K562 (cell line): ENCODE data around the gene PPFIBP2.

Experiments used
- BACH1 ChIP-seq: fragments of 200-800 bp; sonication (Bioruptor generic); IDR thresholded peaks from 2 replicates; pipeline ENCODE4 v1.6.1; 2016; ENCODE audit warnings: missing genetic modification characterization, missing compliant biosample characterization
- DACH1 ChIP-seq: fragments of 450-650 bp; IDR thresholded peaks from 2 replicates; pipeline ENCODE4 v1.6.1; 2018; ENCODE audit not compliant: partially characterized antibody
- EP300 ChIP-seq: IDR thresholded peaks from 2 replicates; pipeline ENCODE4 v1.6.1; 2012; ENCODE audit warnings: low read length, improper control_type of control experiment
- HDAC1 ChIP-seq, 2 experiments: fragments of 450-650 bp; IDR thresholded peaks; 2 replicates each; pipeline ENCODE4 v1.6.1; 2016 to 2017; ENCODE audit warnings: inconsistent platforms in 1 of 2, mild to moderate bottlenecking in 1 of 2, moderate library complexity in 1 of 2
- KDM4B ChIP-seq, 2 experiments: fragments of 450-650 bp in 1 of 2; sonication (generic) in 1 of 2; IDR thresholded peaks; 2 replicates each; pipeline ENCODE4 v1.6.1; 2016 to 2017; ENCODE audit warnings: borderline replicate concordance in 2 of 2, antibody characterized with exemption in 1 of 2, low read depth in 1 of 2, mild to moderate bottlenecking in 1 of 2
- PHB ChIP-seq: fragments of 250-450 bp; sonication (Bioruptor Pico); IDR thresholded peaks from 2 replicates; pipeline ENCODE4 v1.5.0; 2021
- SP2 ChIP-seq: IDR thresholded peaks from 2 replicates; pipeline ENCODE4 v1.6.1; 2011; ENCODE audit warnings: mild to moderate bottlenecking, low read depth, low read length, moderate library complexity; ENCODE audit not compliant: poor library complexity, severe bottlenecking; ENCODE audit errors: extremely low read depth
- TAL1 ChIP-seq: fragments of 450-650 bp; IDR thresholded peaks from 2 replicates; pipeline ENCODE4 v1.6.1; 2016; ENCODE audit warnings: mild to moderate bottlenecking
- ZFX ChIP-seq: sonication (generic); formaldehyde crosslinking; IDR thresholded peaks from 2 replicates; pipeline ENCODE4 v1.8.0; 2022; ENCODE audit warnings: mild to moderate bottlenecking, missing genetic modification reagents, moderate library complexity
- ZNF143 ChIP-seq: sonication (generic); formaldehyde crosslinking; IDR thresholded peaks from 2 replicates; pipeline ENCODE4 v1.9.0; 2022; ENCODE audit warnings: mild to moderate bottlenecking, missing genetic modification reagents
- ZNF224 ChIP-seq: sonication (generic); formaldehyde crosslinking; IDR thresholded peaks from 2 replicates; pipeline ENCODE4 v1.8.0; 2022; ENCODE audit warnings: mild to moderate bottlenecking, missing genetic modification reagents
- TF ChIP-seq, protein P1 (sequence below), 2 experiments: fragments of 450-650 bp; formaldehyde crosslinking in 1 of 2; IDR thresholded peaks; 2 replicates each; pipeline versions ENCODE4 v1.4.0 to v1.6.1; 2014 to 2020; ENCODE audit warnings: mild to moderate bottlenecking in 2 of 2, borderline replicate concordance in 1 of 2, low read depth in 1 of 2
- TF ChIP-seq, protein P2 (sequence below), 2 experiments: fragments of 450-650 bp in 1 of 2; sonication (generic) in 1 of 2; formaldehyde crosslinking in 1 of 2; IDR thresholded peaks in 1 of 2; conservative IDR thresholded peaks in 1 of 2; 2 replicates each; pipeline versions ENCODE4 v1.6.1 to v1.8.1; 2016 to 2023; ENCODE audit warnings: mild to moderate bottlenecking in 2 of 2, moderate library complexity in 2 of 2, inconsistent platforms in 1 of 2, missing genetic modification reagents in 1 of 2
- TF ChIP-seq, protein P3 (sequence below): sonication (generic); formaldehyde crosslinking; IDR thresholded peaks from 2 replicates; pipeline ENCODE4 v1.8.0; 2022; ENCODE audit warnings: mild to moderate bottlenecking, missing genetic modification reagents

DNA sequence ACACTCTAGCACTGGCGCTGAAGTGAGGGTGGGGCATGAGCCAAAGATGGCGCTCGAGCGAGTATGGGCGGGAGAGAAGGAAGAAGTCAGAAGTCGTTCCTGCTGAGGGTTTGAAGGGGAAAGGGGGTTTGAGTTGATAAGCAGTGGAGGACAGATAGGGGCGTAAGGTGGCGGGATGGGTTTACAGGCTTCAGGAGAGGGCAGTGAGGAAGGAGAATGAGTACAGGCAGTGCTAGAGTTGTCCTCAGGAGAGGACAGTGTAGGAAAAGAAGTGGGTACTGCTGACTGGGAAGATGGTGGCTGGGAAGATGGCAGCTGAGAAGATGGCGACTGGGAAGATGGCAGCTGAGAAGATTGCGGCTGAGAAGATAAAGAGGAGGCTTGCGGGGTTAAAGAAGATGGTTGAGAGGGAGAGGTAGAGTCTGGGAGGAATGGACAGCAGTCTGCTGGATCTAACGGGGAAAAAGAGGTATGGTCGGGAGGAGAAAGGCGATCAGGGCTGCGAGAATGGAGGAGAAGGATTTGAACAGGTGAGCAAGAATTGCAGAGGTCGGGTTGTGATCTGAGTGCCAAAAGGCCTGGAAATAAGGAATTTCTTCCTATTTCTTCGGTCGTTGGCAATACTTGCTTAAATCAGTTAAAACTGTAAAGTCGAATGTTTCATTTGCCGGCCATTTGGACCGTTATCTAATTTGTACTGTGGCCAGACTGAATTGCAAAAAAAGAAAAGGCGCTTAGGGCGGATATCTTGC, 5.2 kb downstream of the PPFIBP2 start:
- TF ChIP-seq TAL1 (no peak), ZFX (no peak), EP300 (no peak), BACH1 (no peak), HDAC1 (IDR thresholded peaks at IDR 0.05) (no peak), SP2 (no peak), ZNF143 (CRISPR knock-in tag) (no peak), PHB (CRISPR knock-in tag) (no peak), DACH1 (no peak), KDM4B (IDR thresholded peaks at IDR 0.05; ENCODE audit: borderline replicate concordance in 2 of 2, low read depth in 1 of 2) (no peak), ZNF224 (CRISPR knock-in tag) (no peak)
- TF ChIP-seq, protein P1, sequence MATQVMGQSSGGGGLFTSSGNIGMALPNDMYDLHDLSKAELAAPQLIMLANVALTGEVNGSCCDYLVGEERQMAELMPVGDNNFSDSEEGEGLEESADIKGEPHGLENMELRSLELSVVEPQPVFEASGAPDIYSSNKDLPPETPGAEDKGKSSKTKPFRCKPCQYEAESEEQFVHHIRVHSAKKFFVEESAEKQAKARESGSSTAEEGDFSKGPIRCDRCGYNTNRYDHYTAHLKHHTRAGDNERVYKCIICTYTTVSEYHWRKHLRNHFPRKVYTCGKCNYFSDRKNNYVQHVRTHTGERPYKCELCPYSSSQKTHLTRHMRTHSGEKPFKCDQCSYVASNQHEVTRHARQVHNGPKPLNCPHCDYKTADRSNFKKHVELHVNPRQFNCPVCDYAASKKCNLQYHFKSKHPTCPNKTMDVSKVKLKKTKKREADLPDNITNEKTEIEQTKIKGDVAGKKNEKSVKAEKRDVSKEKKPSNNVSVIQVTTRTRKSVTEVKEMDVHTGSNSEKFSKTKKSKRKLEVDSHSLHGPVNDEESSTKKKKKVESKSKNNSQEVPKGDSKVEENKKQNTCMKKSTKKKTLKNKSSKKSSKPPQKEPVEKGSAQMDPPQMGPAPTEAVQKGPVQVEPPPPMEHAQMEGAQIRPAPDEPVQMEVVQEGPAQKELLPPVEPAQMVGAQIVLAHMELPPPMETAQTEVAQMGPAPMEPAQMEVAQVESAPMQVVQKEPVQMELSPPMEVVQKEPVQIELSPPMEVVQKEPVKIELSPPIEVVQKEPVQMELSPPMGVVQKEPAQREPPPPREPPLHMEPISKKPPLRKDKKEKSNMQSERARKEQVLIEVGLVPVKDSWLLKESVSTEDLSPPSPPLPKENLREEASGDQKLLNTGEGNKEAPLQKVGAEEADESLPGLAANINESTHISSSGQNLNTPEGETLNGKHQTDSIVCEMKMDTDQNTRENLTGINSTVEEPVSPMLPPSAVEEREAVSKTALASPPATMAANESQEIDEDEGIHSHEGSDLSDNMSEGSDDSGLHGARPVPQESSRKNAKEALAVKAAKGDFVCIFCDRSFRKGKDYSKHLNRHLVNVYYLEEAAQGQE (IDR thresholded peaks at IDR 0.05; ENCODE audit: borderline replicate concordance) = no peak
- TF ChIP-seq, protein P1 (CRISPR knock-in tag; IDR thresholded peaks at IDR 0.05; ENCODE audit: low read depth) = no peak
- TF ChIP-seq, protein P2, sequence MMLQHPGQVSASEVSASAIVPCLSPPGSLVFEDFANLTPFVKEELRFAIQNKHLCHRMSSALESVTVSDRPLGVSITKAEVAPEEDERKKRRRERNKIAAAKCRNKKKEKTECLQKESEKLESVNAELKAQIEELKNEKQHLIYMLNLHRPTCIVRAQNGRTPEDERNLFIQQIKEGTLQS (IDR thresholded peaks at IDR 0.05) = no peak
- TF ChIP-seq, protein P2 (CRISPR knock-in tag; conservative IDR thresholded peaks at IDR 0.05) = no peak
- TF ChIP-seq, protein P3, sequence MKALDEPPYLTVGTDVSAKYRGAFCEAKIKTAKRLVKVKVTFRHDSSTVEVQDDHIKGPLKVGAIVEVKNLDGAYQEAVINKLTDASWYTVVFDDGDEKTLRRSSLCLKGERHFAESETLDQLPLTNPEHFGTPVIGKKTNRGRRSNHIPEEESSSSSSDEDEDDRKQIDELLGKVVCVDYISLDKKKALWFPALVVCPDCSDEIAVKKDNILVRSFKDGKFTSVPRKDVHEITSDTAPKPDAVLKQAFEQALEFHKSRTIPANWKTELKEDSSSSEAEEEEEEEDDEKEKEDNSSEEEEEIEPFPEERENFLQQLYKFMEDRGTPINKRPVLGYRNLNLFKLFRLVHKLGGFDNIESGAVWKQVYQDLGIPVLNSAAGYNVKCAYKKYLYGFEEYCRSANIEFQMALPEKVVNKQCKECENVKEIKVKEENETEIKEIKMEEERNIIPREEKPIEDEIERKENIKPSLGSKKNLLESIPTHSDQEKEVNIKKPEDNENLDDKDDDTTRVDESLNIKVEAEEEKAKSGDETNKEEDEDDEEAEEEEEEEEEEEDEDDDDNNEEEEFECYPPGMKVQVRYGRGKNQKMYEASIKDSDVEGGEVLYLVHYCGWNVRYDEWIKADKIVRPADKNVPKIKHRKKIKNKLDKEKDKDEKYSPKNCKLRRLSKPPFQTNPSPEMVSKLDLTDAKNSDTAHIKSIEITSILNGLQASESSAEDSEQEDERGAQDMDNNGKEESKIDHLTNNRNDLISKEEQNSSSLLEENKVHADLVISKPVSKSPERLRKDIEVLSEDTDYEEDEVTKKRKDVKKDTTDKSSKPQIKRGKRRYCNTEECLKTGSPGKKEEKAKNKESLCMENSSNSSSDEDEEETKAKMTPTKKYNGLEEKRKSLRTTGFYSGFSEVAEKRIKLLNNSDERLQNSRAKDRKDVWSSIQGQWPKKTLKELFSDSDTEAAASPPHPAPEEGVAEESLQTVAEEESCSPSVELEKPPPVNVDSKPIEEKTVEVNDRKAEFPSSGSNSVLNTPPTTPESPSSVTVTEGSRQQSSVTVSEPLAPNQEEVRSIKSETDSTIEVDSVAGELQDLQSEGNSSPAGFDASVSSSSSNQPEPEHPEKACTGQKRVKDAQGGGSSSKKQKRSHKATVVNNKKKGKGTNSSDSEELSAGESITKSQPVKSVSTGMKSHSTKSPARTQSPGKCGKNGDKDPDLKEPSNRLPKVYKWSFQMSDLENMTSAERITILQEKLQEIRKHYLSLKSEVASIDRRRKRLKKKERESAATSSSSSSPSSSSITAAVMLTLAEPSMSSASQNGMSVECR = no peak
